Measurements from ENCODE around the gene PCNP.

GRCh38 chr3:101561630-101562328 lies 12.2 kb upstream of the PCNP start, which contains the start of gene TRMT10C:
- TF ChIP-seq CTCF (IDR thresholded peaks at IDR 0.05) (no peak), POLR2A (IDR thresholded peaks at IDR 0.05) (peak; percentile 77), POLR2AphosphoS5 (IDR thresholded peaks at IDR 0.05) (peak; percentile 86 to 94 (median 94))

Measured in breast epithelium (tissue), 3 donors.